ENCODE data around the gene SHD. TPM values are rescaled to one million over a fixed set of nuclear protein-coding genes. Genes with fewer than 3 reads are reported as not detected.
A peak's percentile ranks its signal among the peaks of the same experiment; 100 is the strongest.

The SHD gene
- total RNA-seq, 1 donor from 2014 or later, result not detected

GRCh38 chr19:4246767-4247593 lies 32.1 kb upstream of the SHD start, which contains the start of gene YJU2:
Gene YJU2, plus strand, starts transcription at chr19:4247080. Its CDS starts 67 bp downstream, at chr19:4247147.
- H3K9me3 ChIP-seq, result peaks cover 2% of the 10 kb centered on the region
- peak within 1 kb of the TSS; percentile 83 for H3K4me3 ChIP-seq
- H3K27me3 ChIP-seq, result no peaks in the 10 kb centered on the region
- ATAC-seq (peak; percentile 98), DNase-seq (peak; percentile 99)
- H3K27ac ChIP-seq, result peak within 1 kb of the TSS; percentile 99
- peaks cover 35% of the 10 kb centered on the region for H3K36me3 ChIP-seq
- TF ChIP-seq CTCF (IDR thresholded peaks at IDR 0.05), result peak; percentile 45
- H3K4me1 ChIP-seq, result peaks cover 11% of the 10 kb centered on the region
- intact Hi-C loops (cut with DNase I), result no loop called here

DNA sequence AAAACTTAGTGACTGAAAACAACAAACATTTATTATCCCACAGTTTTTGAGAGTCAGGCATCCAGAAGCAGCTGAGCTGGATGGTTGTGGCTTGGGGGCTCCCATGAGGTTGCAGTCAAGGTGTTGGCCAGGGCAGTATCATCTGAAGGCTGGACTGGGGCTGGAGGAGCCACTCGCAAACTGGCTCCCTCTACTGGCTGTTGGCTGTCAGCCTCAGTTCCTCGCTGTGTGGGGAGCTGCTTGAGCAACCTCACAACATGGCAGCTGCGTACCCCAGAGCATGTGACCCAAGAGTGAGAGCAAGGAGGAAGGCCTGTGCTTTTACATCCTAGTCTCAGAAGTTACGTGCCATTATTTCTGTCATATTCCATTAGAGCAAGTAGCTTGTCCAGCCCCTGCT lies 22.5 kb upstream of the SHD start:
- no peaks in the 10 kb centered on the region for H3K9me3 ChIP-seq
- intact Hi-C loops (cut with DNase I), result no loop called here
- no peak for TF ChIP-seq CTCF (IDR thresholded peaks at IDR 0.05)
- peaks cover 92% of the 10 kb centered on the region for H3K36me3 ChIP-seq
- DNase-seq (no peak), ATAC-seq (no peak)
- no peaks in the 10 kb centered on the region for H3K4me1 ChIP-seq
- no peak overlapping the region for H3K27ac ChIP-seq
- H3K27me3 ChIP-seq, result no peaks in the 10 kb centered on the region
- H3K4me3 ChIP-seq, result no peak overlapping the region

GRCh38 chr19:4257025-4257424 lies 22.0 kb upstream of the SHD start:
- H3K27me3 ChIP-seq, result no peaks in the 10 kb centered on the region
- H3K27ac ChIP-seq, result no peak overlapping the region
- no peak for TF ChIP-seq CTCF (IDR thresholded peaks at IDR 0.05)
- H3K36me3 ChIP-seq, result peaks cover 92% of the 10 kb centered on the region
- DNase-seq (no peak), ATAC-seq (no peak)
- no peaks in the 10 kb centered on the region for H3K4me1 ChIP-seq
- no peaks in the 10 kb centered on the region for H3K9me3 ChIP-seq
- intact Hi-C loops (cut with DNase I), result no loop called here
- no peak overlapping the region for H3K4me3 ChIP-seq

GRCh38 chr19:4258181-4258580 lies 20.9 kb upstream of the SHD start:
- ATAC-seq, result no peak
- peaks cover 92% of the 10 kb centered on the region for H3K36me3 ChIP-seq

GRCh38 chr19:4260613-4261191 lies 18.4 kb upstream of the SHD start:
- Histone ChIP-seq H3K4me3 (no peak overlapping the region), H3K4me1 (no peaks in the 10 kb centered on the region), H3K36me3 (peaks cover 88% of the 10 kb centered on the region), H3K27ac (no peak overlapping the region), H3K27me3 (no peaks in the 10 kb centered on the region), H3K9me3 (no peaks in the 10 kb centered on the region)
- intact Hi-C loops (cut with DNase I), result no loop called here
- TF ChIP-seq CTCF (IDR thresholded peaks at IDR 0.05), result no peak
- ATAC-seq (peak; percentile 66), DNase-seq (no peak)

More at GRCh38 chr19:4258181-4258580, 20.9 kb upstream of the SHD start:
- Histone ChIP-seq H3K27ac (no peak overlapping the region), H3K4me1 (no peaks in the 10 kb centered on the region), H3K9me3 (no peaks in the 10 kb centered on the region), H3K4me3 (no peak overlapping the region), H3K27me3 (no peaks in the 10 kb centered on the region)
- no peak for DNase-seq
- intact Hi-C loops (cut with DNase I), result no loop called here
- no peak for TF ChIP-seq CTCF (IDR thresholded peaks at IDR 0.05)

Measured in upper lobe of right lung (tissue), 1 donor.